CD4-positive, alpha-beta T cell treated with Interleukin-15 for 4 hours (primary cell): ENCODE results near the gene CCN2.
A peak's percentile ranks its signal among the peaks of the same experiment; 100 is the strongest.
"Not testable (repeated sequence)": the region's sequence is repeated elsewhere in the genome, so short reads cannot be mapped to it uniquely, and the experiment has no call there.

Source experiments
- DNase-seq: peaks from one replicate; pipeline ENCODE4 v3.0.0-alpha.2; 2020; ENCODE audit warnings: low spot score

The CCN2 gene

GRCh38 chr6:131909408-131910218 lies 41.6 kb downstream of the CCN2 start:
- DNase-seq = peak; percentile 77

GRCh38 chr6:131908787-131909186 lies 42.4 kb downstream of the CCN2 start:
- not testable (repeated sequence) for DNase-seq

- not testable (repeated sequence) for DNase-seq
Measured at GRCh38 chr6:131903734-131904133, 47.4 kb downstream of the CCN2 start.

- DNase-seq = not testable (repeated sequence)
Measured at GRCh38 chr6:131901326-131901873, 49.8 kb downstream of the CCN2 start.

- DNase-seq = no peak
Measured at GRCh38 chr6:131900231-131900630, 50.9 kb downstream of the CCN2 start.

- no peak for DNase-seq
Measured at GRCh38 chr6:131898718-131899117, 52.5 kb downstream of the CCN2 start.
